Right cardiac atrium (tissue), 5 donors: ENCODE data around the gene PCDHGA9. TPM values are rescaled to one million over a fixed set of nuclear protein-coding genes. Genes with fewer than 3 reads are reported as not detected.
A peak's percentile ranks its signal among the peaks of the same experiment; 100 is the strongest.

ENCODE experiments used
- ATAC-seq, 2 donors: fragments of 200-7000 bp; cut with Tn5 transposase; one replicate each; pipeline versions ENCODE4 v1.8.0 to v1.9.1; 2020; ENCODE audit warnings: moderate library complexity in 2 of 2, mild to moderate bottlenecking in 1 of 2
- DNase-seq, 3 donors: peaks; one replicate each; pipeline ENCODE4 v3.0.0-alpha.2; 2020
- H3K27ac ChIP-seq: one replicate; pipeline ENCODE4 v1.5.1; 2013; ENCODE audit warnings: mild to moderate bottlenecking, low read length, control low read depth, moderate library complexity
- H3K27me3 ChIP-seq: one replicate; pipeline ENCODE4 v1.6.1; 2013; ENCODE audit not compliant: control insufficient read depth, insufficient read depth
- H3K4me1 ChIP-seq: one replicate; pipeline ENCODE4 v1.6.1; 2013; ENCODE audit warnings: low read length; ENCODE audit not compliant: control insufficient read depth, insufficient read depth
- H3K4me3 ChIP-seq: one replicate; pipeline ENCODE4 v1.5.1; 2013; ENCODE audit warnings: low read length, control low read depth
- H3K9me3 ChIP-seq: one replicate; pipeline ENCODE4 v1.6.1; 2013; ENCODE audit warnings: low read length; ENCODE audit not compliant: control insufficient read depth
- WGBS: extraction: QIAGEN DNeasy Blood & Tissue Kit; methylation state at CpG from one replicate; pipeline ENCODE4 v1.1.7; 2013; 5-methylcytosine and 5-hydroxymethylcytosine counted together
- intact Hi-C, 4 donors: fragments of 100-400 bp; cut with DNase I; formaldehyde crosslinking; loops; one replicate each; pipeline versions ENCODE4 v1.11.0 to v1.14.0; 2022 to 2023
- long read RNA-seq, 4 donors: library from polyadenylated mRNA; unstranded; transcript quantifications; one replicate each; pipeline ENCODE4 v2.0.0, GENCODE V29; 2020 to 2021
- polyA plus RNA-seq: library from polyadenylated mRNA; stranded (reverse); fragments of 200-250 nt; gene quantifications from one replicate; pipeline ENCODE4 v1.2.3, GENCODE V29; 2013
- total RNA-seq, 4 donors: library from RNA; stranded (reverse); fragmentation: NEBNext Ultra II Directional; extraction: Animal tissue kit (Norgen Biotek cat#: 25700); gene quantifications; one replicate each; pipeline ENCODE4 v1.2.1, GENCODE V29; 2021
- donor health status: healthy with polysubstance abuse.
- donor health status: DM: no; HTN: yes; CAD: no.
- donor health status: DM: no; HTN: no; CAD: no.
- donor health status: DM: no; HTN: yes; CAD: no; lungs with severe emphysema.
- donor health status: DM: yes; HTN: yes; CAD: no.

Gene PCDHGA9
- total RNA-seq = 1 to 10 TPM; 3.7 to 5.4 (median 3.7) TPM
- polyA plus RNA-seq = 1.6 TPM
- long read RNA-seq, donor 1 = 0 reads
- long read RNA-seq, donor 2, partial matches to known transcripts = 0 of 1 reads
- long read RNA-seq, donor 2, other reads (novel, unspliced or antisense) = 1 of 1 reads
- long read RNA-seq, donor 3, partial matches to known transcripts = 0 of 3 reads
- long read RNA-seq, donor 3, other reads (novel, unspliced or antisense) = 3 of 3 reads
- long read RNA-seq, donor 4 = 0 reads

GRCh38 chr5:141402553-141403243, at the start of gene PCDHGA9:
Gene PCDHGA9 (plus strand): TSS chr5:141402778. CDS start chr5:141402953, 175 bp downstream.
- DNase-seq (no peak), ATAC-seq (no peak)
- 19% methylated on average over 27 of the region's 27 CpGs for WGBS
- H3K27me3 ChIP-seq = no peaks in the 10 kb centered on the region
- H3K27ac ChIP-seq = no peak within 1 kb of the TSS
- intact Hi-C loops = loop anchor here in 1 of 4 donors (10.0 kb wide), 1 partner anchor 168 kb away; no protein-coding TSS in a partner anchor
- H3K9me3 ChIP-seq = peaks cover 15% of the 10 kb centered on the region
- H3K4me1 ChIP-seq = no peaks in the 10 kb centered on the region
- H3K4me3 ChIP-seq = peak within 1 kb of the TSS; percentile 40

GRCh38 chr5:141354900-141355469, 47.6 kb upstream of the PCDHGA9 start, which contains the start of gene PCDHGA4:
Gene PCDHGA4 (plus strand): TSS chr5:141355021. CDS start chr5:141355108, 87 bp downstream.
- Histone ChIP-seq H3K27ac (no peak within 1 kb of the TSS), H3K27me3 (no peaks in the 10 kb centered on the region), H3K4me3 (peak within 1 kb of the TSS; percentile 44), H3K9me3 (peaks cover 9% of the 10 kb centered on the region), H3K4me1 (no peaks in the 10 kb centered on the region)
- no peak for ATAC-seq
- no peak for DNase-seq
- WGBS = 17% methylated on average over 29 of the region's 29 CpGs
- intact Hi-C loops = no loop called here

GRCh38 chr5:141355641-141356040, 46.9 kb upstream of the PCDHGA9 start:
- DNase-seq (no peak), ATAC-seq (no peak)
- no peak overlapping the region for H3K4me3 ChIP-seq
- WGBS = 47% methylated on average over 24 of the region's 24 CpGs
- intact Hi-C loops = no loop called here
- H3K4me1 ChIP-seq = no peaks in the 10 kb centered on the region
- H3K27me3 ChIP-seq = no peaks in the 10 kb centered on the region
- H3K27ac ChIP-seq = no peak overlapping the region
- H3K9me3 ChIP-seq = peaks cover 11% of the 10 kb centered on the region

- no peak for ATAC-seq
- no peaks in the 10 kb centered on the region for H3K4me1 ChIP-seq
- no peaks in the 10 kb centered on the region for H3K27me3 ChIP-seq
- H3K9me3 ChIP-seq = peaks cover 11% of the 10 kb centered on the region
- no peak for DNase-seq
- 70% methylated on average over 5 of the region's 5 CpGs for WGBS
- H3K27ac ChIP-seq = no peak overlapping the region
- no peak overlapping the region for H3K4me3 ChIP-seq
- intact Hi-C loops = no loop called here
Measured at GRCh38 chr5:141356133-141356532, 46.4 kb upstream of the PCDHGA9 start.

- ATAC-seq = no peak
- Histone ChIP-seq H3K27me3 (no peaks in the 10 kb centered on the region), H3K9me3 (peaks cover 8% of the 10 kb centered on the region), H3K4me3 (no peak overlapping the region), H3K4me1 (no peaks in the 10 kb centered on the region), H3K27ac (no peak overlapping the region)
- intact Hi-C loops = no loop called here
- DNase-seq = no peak
- WGBS = 40% methylated on average over 19 of the region's 19 CpGs
Measured at GRCh38 chr5:141356950-141357349, 45.6 kb upstream of the PCDHGA9 start.

- H3K4me1 ChIP-seq = no peaks in the 10 kb centered on the region
- no peak for ATAC-seq
- no peak within 1 kb of the TSS for H3K27ac ChIP-seq
- peak in 1 of 3 donors; percentile 33 for DNase-seq
- peak within 1 kb of the TSS; percentile 62 for H3K4me3 ChIP-seq
- WGBS = 13% methylated on average over 24 of the region's 24 CpGs
- intact Hi-C loops = no loop called here
- H3K9me3 ChIP-seq = peaks cover 16% of the 10 kb centered on the region
- no peaks in the 10 kb centered on the region for H3K27me3 ChIP-seq
Measured at GRCh38 chr5:141359790-141360426, 42.7 kb upstream of the PCDHGA9 start, which contains the start of gene PCDHGB2. Gene PCDHGB2 (plus strand): TSS chr5:141359994. CDS start chr5:141360136, 142 bp downstream.

- DNase-seq = no peak
- 32% methylated on average over 15 of the region's 15 CpGs for WGBS
- ATAC-seq = no peak
- Histone ChIP-seq H3K9me3 (peaks cover 21% of the 10 kb centered on the region), H3K4me3 (no peak overlapping the region), H3K27me3 (no peaks in the 10 kb centered on the region), H3K4me1 (no peaks in the 10 kb centered on the region), H3K27ac (no peak overlapping the region)
- intact Hi-C loops = no loop called here
Measured at GRCh38 chr5:141360685-141361084, 41.9 kb upstream of the PCDHGA9 start.

- peaks cover 25% of the 10 kb centered on the region for H3K9me3 ChIP-seq
- no peak for ATAC-seq
- no peak overlapping the region for H3K27ac ChIP-seq
- no peak for DNase-seq
- no peak overlapping the region for H3K4me3 ChIP-seq
- intact Hi-C loops = no loop called here
- no peaks in the 10 kb centered on the region for H3K27me3 ChIP-seq
- no peaks in the 10 kb centered on the region for H3K4me1 ChIP-seq
Measured at GRCh38 chr5:141362719-141363118, 39.9 kb upstream of the PCDHGA9 start.

- no peaks in the 10 kb centered on the region for H3K27me3 ChIP-seq
- peak in 1 of 2 donors; percentile 37 for ATAC-seq
- intact Hi-C loops = no loop called here
- H3K9me3 ChIP-seq = peaks cover 25% of the 10 kb centered on the region
- H3K27ac ChIP-seq = no peak within 1 kb of the TSS
- peak within 1 kb of the TSS; percentile 21 for H3K4me3 ChIP-seq
- WGBS = 14% methylated on average over 34 of the region's 34 CpGs
- no peaks in the 10 kb centered on the region for H3K4me1 ChIP-seq
- DNase-seq = no peak
Measured at GRCh38 chr5:141363952-141364660, 38.5 kb upstream of the PCDHGA9 start, which contains the start of gene PCDHGA5. Gene PCDHGA5 (plus strand): TSS chr5:141364162. CDS start chr5:141364331, 169 bp downstream.

GRCh38 chr5:141366016-141366896, 36.3 kb upstream of the PCDHGA9 start:
- H3K4me3 ChIP-seq = no peak overlapping the region
- WGBS = 30% methylated on average over 46 of the region's 46 CpGs
- peaks cover 24% of the 10 kb centered on the region for H3K9me3 ChIP-seq
- H3K4me1 ChIP-seq = no peaks in the 10 kb centered on the region
- intact Hi-C loops = no loop called here
- no peak for DNase-seq
- no peak overlapping the region for H3K27ac ChIP-seq
- no peak for ATAC-seq
- no peaks in the 10 kb centered on the region for H3K27me3 ChIP-seq
